Chondrocyte (in vitro differentiated cells): Measurements from ENCODE around the gene HSD11B2. TPM values are rescaled to one million over a fixed set of nuclear protein-coding genes. Genes with fewer than 3 reads are reported as not detected.

ENCODE experiments used
- DNase-seq: peaks from one replicate; pipeline ENCODE4 v3.0.0; 2021; ENCODE audit warnings: mixed read lengths, low spot score
- H3K27ac Mint-ChIP-seq: one replicate; pipeline ENCODE4 v1.8.0; 2021; ENCODE audit warnings: mild to moderate bottlenecking, moderate library complexity, mixed read lengths; ENCODE audit not compliant: unreplicated experiment
- H3K27me3 Mint-ChIP-seq: 2 replicates; pipeline ENCODE4 v1.8.0; 2021; ENCODE audit warnings: low read depth, mixed read lengths
- H3K36me3 Mint-ChIP-seq: 2 replicates; pipeline ENCODE4 v1.8.0; 2021; ENCODE audit warnings: low read depth, mixed read lengths
- H3K4me1 Mint-ChIP-seq: 2 replicates; pipeline ENCODE4 v1.8.0; 2021; ENCODE audit warnings: low read depth, mild to moderate bottlenecking, mixed read lengths
- H3K4me3 Mint-ChIP-seq: one replicate; pipeline ENCODE4 v1.8.0; 2021; ENCODE audit warnings: mild to moderate bottlenecking, moderate library complexity, mixed read lengths; ENCODE audit not compliant: unreplicated experiment
- H3K9me3 Mint-ChIP-seq: 2 replicates; pipeline ENCODE4 v1.8.0; 2021; ENCODE audit warnings: low read depth, mixed read lengths
- CTCF ChIP-seq: fragments of 200-600 bp; sonication (generic); IDR thresholded peaks from 2 replicates; pipeline ENCODE4 v1.5.0; 2021; ENCODE audit warnings: antibody characterized with exemption, mild to moderate bottlenecking, moderate library complexity
- total RNA-seq: library from RNA; stranded (reverse); gene quantifications from 3 replicates; pipeline ENCODE4 v1.2.1, GENCODE V29; 2021

Gene HSD11B2
- total RNA-seq, 1 donor from 2014 or later = 0.20 TPM

- TF ChIP-seq CTCF = no peak
- Mint-ChIP-seq H3K27me3 (peaks cover 2% of the 10 kb centered on the region), H3K4me3 (no peak overlapping the region), H3K4me1 (peaks cover 18% of the 10 kb centered on the region), H3K36me3 (peaks cover 1% of the 10 kb centered on the region), H3K27ac (no peak overlapping the region), H3K9me3 (no peaks in the 10 kb centered on the region)
- DNase-seq = no peak
Observed at GRCh38 chr16:67392301-67393059, 38.4 kb upstream of the HSD11B2 start.

GRCh38 chr16:67393111-67393787, 37.7 kb upstream of the HSD11B2 start, which contains the start of gene TPPP3:
Gene TPPP3 (minus strand): TSS chr16:67393498. CDS start chr16:67391111, 2,387 bp downstream.
- Mint-ChIP-seq H3K27ac (no peak within 1 kb of the TSS), H3K36me3 (peaks cover 1% of the 10 kb centered on the region), H3K27me3 (peaks cover 2% of the 10 kb centered on the region), H3K9me3 (no peaks in the 10 kb centered on the region), H3K4me3 (peak within 1 kb of the TSS; percentile 54), H3K4me1 (peaks cover 18% of the 10 kb centered on the region)
- TF ChIP-seq CTCF = peak; percentile 82
- peak; percentile 96 for DNase-seq

GRCh38 chr16:67393788-67394154, 37.1 kb upstream of the HSD11B2 start:
- Mint-ChIP-seq H3K27ac (no peak overlapping the region), H3K27me3 (peaks cover 2% of the 10 kb centered on the region), H3K36me3 (peaks cover 1% of the 10 kb centered on the region)

GRCh38 chr16:67394155-67395104, 36.5 kb upstream of the HSD11B2 start:
- Mint-ChIP-seq H3K4me3 (peak overlapping the region; percentile 42), H3K9me3 (no peaks in the 10 kb centered on the region), H3K27me3 (peaks cover 2% of the 10 kb centered on the region), H3K4me1 (peaks cover 18% of the 10 kb centered on the region), H3K36me3 (peaks cover 1% of the 10 kb centered on the region), H3K27ac (no peak overlapping the region)
- DNase-seq = no peak
- no peak for TF ChIP-seq CTCF

More at GRCh38 chr16:67393788-67394154, 37.1 kb upstream of the HSD11B2 start:
- TF ChIP-seq CTCF = no peak
- Mint-ChIP-seq H3K9me3 (no peaks in the 10 kb centered on the region), H3K4me3 (peak overlapping the region; percentile 54), H3K4me1 (peaks cover 18% of the 10 kb centered on the region)
- DNase-seq = no peak

GRCh38 chr16:67395105-67395457, 35.8 kb upstream of the HSD11B2 start:
- H3K27me3 Mint-ChIP-seq = peaks cover 2% of the 10 kb centered on the region
- H3K4me3 Mint-ChIP-seq = no peak overlapping the region
- no peak overlapping the region for H3K27ac Mint-ChIP-seq
- DNase-seq = no peak
- no peaks in the 10 kb centered on the region for H3K9me3 Mint-ChIP-seq
- H3K4me1 Mint-ChIP-seq = peaks cover 21% of the 10 kb centered on the region
- no peak for TF ChIP-seq CTCF
- no peaks in the 10 kb centered on the region for H3K36me3 Mint-ChIP-seq
